ENCODE data around the gene FBLN7.

The FBLN7 gene

GRCh38 chr2:112140899-112141625, 2.9 kb downstream of the FBLN7 start:
- no peak for DNase-seq

DNA sequence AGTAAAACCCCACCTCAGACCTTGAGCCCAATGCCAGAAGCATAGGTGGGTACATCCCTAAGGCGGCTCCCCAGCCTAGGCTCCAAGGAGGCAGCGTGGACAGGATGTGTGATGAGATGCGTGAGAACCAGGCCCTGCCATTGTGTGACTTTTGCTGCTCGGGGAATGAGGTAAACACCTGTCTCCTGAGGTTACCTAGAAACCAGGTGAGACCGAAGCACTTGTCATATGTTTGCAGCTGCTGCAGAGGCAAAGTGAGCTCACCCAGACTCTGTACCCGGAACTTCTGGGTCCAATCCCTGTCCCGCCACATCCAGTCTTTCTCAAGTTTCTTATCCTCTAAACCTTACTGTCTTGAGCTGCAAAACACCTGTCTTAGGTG, 3.4 kb downstream of the FBLN7 start:
- DNase-seq = no peak

DNA sequence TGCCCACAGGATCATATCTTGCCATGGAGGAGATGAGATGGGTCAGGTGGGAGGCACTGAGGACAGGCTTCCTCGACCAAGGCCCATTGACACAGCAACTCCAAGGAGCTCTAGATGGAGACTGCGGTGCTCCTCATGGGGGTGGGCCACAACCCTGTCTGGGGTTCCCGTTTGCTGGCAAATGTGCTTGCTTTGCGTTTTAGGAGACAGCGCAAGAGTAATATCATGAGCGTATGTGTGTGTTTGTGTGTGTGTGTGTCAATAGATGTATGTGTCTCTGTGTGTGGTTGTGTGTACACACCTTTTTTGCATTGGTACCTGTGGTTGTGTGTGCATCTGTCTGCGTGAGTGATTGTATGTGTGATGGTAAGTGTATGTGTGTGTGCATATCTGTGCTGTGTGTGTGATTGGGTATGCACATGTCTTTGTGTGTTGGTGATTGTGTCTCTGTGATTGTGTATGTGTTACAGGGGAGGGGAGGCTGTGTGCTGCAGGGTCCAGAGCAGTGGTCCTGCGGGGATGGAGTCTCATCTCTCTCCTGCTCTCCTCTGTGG, 4.4 kb downstream of the FBLN7 start:
- DNase-seq = no peak

GRCh38 chr2:112143150-112143549, 5.0 kb downstream of the FBLN7 start:
- DNase-seq = no peak

DNA sequence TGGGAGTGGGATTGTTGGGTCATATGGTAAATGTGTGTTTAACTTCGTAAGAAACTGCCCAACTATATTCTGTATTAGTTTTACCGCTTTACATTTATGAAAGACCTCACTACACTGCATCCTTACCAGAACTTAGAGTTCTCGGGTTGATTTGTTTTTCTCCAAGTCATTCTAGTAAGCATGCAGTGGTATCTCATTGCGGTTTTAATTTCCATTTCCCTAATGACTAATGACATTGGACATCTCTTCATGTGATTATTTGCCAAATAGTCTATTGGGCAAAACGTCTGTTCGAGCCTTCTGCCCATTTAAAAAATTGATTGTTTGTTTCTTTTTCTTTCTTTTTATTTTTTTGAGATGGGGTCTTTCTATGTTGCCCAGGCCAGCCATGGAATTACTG, 6.8 kb downstream of the FBLN7 start:
- no peak for DNase-seq

GRCh38 chr2:112147382-112148168, 9.4 kb downstream of the FBLN7 start:
- DNase-seq = no peak

DNA sequence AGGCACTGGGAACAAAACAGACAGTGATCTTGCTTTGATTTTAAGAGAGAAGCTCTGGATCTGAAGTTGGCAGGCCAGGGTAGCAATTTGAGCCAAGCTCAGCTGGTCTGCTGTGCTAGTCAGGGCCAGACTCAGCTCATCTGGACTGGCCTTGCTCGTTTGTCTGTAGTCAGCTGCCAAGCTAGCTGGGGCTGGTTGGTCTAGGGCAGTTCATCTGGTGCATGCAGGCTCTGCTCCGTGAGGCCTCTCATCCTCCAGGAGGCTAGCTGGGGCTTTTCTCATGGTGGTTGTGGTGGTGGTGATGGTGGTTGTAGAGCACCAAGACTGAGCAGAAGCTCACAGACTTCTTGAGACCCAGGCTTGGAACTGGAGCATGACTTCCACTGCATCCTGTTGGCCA, 10.3 kb downstream of the FBLN7 start:
- DNase-seq = no peak

DNA sequence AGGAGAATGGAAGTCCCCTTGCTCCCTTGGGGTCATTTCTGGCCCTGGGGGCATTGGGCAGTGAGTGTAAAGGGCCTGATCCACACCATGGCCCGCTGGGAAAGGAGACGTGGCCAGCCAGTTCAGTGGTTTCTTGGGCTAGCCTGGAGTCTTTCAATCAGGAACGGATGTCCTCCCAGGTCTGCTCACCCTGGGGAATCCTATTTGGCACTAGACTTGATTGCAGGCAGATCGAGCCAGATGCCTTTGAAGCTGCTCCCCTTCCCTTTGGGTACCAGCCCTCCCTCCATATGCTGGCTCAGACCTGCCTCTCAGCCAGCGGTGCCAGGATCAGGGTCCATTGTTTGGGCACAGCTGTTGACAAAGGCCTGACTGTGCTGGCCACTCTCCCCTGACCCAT, 11.0 kb downstream of the FBLN7 start:
- no peak for DNase-seq

DNA sequence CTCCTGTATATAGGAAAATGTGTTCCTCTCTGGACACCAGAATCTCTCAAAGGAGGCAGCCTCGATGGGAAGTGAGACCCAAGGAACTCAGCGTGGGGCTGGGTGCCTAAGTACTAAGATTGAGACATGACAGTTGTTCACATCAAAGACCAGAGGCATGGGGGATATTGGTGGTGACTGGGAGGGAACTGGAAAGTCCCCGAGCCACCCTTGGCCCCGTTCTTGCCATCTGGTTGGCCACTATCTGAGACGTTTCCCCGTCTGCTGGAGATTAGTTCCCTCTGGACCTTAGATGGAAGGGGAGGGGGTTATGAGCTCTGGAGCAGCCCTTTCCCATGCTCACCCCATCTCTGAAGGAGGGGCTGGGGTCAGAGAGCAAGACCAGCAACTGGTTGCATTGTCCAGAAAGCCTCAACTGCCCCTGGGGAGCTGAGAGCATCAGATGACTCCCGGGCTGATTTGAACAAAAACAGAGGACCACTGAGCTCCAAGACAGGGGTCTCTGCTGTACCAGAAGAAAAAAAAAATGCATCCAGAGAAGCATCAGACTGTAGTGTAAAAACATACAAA, 11.8 kb downstream of the FBLN7 start:
- no peak for DNase-seq

DNA sequence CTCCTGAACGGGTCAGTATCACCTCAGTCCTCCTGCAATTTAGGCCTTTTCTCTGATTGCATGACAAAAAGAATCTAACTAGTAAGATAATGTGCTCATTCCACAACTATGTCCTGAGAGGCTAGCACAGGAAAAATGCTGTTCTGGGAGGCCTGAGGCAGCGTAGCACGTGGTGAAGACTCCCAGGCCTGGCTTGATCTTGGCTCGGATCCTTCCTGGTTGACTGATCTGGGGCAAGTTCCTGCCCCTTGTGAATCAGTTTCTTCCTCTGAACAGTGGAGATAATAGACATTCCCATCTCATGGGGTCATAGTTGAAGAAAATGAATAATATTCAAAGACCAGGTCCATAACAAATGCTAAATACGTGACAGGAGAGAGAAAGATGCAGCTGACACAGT, 12.3 kb downstream of the FBLN7 start:
- DNase-seq = peak; percentile 56

- no peak for DNase-seq
Measured at GRCh38 chr2:112150851-112151250, 12.7 kb downstream of the FBLN7 start.

- DNase-seq = no peak
Measured at GRCh38 chr2:112151271-112151670, 13.1 kb downstream of the FBLN7 start.

DNA sequence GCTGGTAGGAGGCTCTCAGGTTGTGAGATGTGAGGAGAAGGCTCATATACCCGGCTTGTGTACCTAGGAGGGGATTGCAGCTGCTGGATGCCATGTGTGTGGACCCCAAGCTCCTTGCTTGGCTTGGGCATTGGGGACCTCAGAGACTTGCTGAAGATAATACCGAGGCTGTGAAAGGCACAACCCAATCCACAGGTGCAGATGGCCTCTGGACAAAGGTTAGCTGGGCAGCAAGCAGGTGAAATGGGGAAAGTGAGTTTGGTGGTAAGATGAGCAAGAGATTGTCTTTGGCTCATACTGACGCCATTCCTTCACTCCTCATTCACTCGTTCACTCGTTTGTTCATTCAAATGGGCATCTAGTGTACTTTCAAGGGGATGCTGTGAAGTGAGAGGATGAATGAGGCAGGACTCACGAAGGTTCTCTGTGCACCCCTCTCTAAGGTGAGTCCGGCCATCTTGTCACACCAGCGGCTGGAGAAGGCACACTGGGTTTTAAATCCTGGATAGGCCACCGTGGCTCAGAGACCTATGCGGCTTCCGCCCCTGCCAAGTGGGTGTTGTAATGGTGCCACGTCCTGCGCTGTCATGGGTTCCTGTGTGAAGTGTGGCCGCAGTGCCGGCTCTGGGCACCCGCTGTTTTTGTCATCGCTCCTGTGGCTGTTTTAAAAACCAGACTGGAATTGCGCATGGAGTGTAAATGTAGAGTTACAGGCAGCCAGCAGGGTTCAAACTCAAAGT, 13.7 kb downstream of the FBLN7 start:
- no peak for DNase-seq

- no peak for DNase-seq
Measured at GRCh38 chr2:112152476-112153178, 14.4 kb downstream of the FBLN7 start.

DNA sequence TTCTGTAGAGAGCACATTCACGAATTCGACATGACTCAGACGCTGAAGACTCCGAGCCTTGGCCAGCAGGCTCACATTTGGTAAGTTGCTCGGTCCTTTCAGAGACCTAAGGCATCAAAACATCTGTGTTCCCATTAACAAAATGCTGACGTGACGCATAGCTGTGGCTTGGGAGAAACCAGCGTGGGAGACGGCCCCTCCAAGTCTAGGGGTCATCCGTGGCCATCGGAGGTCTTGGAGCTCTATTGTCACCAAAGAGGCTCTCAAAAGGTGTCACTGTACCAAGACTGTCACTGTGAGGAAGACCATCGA, 14.9 kb downstream of the FBLN7 start:
- DNase-seq = no peak

GRCh38 chr2:112153501-112153900, 15.3 kb downstream of the FBLN7 start:
- no peak for DNase-seq

- DNase-seq = no peak
Measured at GRCh38 chr2:112154246-112155117, 16.3 kb downstream of the FBLN7 start.

DNA sequence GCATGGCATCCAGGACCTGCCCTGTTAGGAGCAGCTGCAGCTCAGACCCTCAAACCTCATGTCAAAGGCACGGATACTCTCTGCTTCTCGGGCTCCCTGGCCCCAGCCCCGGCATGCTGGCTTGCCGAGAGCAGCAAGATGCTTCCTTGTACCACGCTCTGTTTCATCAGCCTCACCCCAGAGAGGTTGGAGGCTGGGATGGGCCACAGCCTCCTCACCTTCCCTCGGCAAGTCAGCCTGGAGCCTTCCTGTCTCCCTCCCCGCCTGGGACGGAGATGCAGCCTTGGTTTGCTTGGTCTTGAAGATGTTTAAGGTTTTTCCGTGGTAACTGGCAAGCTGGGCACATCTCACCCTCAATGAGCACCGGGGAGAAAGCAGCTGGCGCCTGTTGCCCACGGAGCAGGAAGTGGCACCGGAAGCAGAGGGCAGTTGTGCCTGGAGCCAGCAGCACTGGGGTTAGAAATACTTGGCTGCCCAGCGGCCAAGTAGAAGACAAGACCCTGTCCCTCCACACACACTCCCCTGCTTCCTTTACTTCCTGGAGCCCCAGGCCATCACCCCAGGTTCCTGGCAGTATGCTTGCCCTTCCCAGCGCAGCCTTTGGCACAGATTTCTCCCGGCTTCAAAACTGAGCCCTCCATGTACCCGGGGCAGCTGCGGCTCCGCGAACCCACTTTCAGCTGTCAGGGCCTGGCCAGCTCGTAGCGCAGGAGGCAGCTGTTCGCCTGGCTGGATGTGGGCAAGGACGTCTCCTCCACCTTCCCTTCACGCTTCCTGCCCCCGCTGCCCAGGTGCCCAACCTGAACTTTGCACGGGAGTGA, 17.4 kb downstream of the FBLN7 start:
- DNase-seq = no peak

DNA sequence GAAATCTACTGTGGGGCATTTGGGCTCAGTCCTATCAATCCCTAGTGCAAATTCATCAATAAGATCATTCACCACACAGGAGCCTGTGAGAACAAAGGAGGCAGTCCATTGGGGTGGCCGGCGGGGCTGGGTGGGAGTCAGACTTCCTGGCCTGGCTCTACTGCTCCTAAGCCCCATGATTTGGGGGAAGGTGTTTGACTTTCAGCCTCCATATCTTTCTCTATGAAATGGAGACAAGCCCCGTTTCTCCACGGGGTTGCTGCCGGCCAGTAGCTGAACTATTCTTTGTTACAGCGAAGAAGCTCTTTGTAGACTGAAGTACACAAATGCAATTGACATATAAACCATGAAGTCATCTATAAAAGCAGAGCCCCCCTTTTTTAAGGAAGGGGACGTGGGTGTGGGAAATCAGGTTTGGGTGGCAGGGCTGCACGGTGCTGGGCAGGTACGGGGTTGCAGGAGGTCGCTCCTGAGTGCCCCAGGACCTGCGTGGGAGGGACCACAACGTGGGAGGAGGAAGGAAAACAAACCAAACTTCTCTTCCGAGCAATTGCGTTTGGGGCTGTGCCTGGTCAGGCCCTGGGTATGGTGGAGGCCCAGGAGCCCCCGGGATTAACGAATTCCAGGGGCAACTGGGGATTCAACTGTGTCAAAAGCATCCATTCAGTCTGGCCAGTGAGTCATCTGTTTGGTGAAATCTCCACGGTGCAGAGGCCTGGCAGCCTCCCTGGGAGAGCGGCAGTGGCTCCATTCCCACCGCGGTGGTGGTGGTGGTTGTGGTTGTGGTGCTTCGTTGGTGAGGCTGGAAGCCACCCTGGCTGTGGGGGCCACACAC, 18.2 kb downstream of the FBLN7 start:
- DNase-seq = no peak

DNA sequence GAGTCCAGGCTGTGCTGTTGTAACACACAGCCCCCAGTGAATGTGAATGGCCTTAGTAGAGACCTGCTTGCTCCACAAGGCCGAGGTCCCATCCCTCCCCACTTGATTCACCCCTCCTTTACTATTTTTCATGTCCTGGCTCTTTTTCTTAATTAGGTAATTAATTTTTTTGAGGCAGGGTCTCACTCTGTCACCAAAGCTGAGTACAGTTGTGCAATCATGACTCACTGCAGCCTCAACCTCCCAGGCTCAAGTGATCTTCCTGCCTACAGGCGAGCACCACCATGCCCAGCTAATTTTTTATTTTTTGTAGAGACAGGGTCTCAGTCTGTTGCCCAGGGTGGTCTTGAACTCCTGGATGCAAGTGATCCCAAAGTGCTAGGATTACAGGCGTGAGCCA, 19.3 kb downstream of the FBLN7 start:
- no peak for DNase-seq
